CD4-positive, alpha-beta T cell treated with Interleukin-4 for 4 hours (primary cell): Measurements from ENCODE around the gene TCN2.
"Not testable (repeated sequence)": the region's sequence is repeated elsewhere in the genome, so short reads cannot be mapped to it uniquely, and the experiment has no call there.

Source experiments
- DNase-seq: peaks from one replicate; pipeline ENCODE4 v3.0.0-alpha.2; 2020

TCN2 gene

GRCh38 chr22:30649430-30650007, 42.5 kb downstream of the TCN2 start:
- DNase-seq = peak; percentile 83

GRCh38 chr22:30650508-30651116, 43.6 kb downstream of the TCN2 start:
- no peak for DNase-seq

GRCh38 chr22:30652852-30653251, 45.9 kb downstream of the TCN2 start:
- no peak for DNase-seq

GRCh38 chr22:30654361-30654760, 47.4 kb downstream of the TCN2 start:
- DNase-seq = no peak

GRCh38 chr22:30655532-30655931, 48.6 kb downstream of the TCN2 start:
- no peak for DNase-seq

GRCh38 chr22:30662040-30662439, 55.1 kb downstream of the TCN2 start:
- no peak for DNase-seq

- no peak for DNase-seq
Measured at GRCh38 chr22:30664798-30665197, 57.8 kb downstream of the TCN2 start.

- DNase-seq = no peak
Measured at GRCh38 chr22:30665266-30665665, 58.3 kb downstream of the TCN2 start.

GRCh38 chr22:30665786-30666185, 58.8 kb downstream of the TCN2 start:
- DNase-seq = no peak

- peak; percentile 8 for DNase-seq
Measured at GRCh38 chr22:30667107-30667493, 60.1 kb downstream of the TCN2 start.

- DNase-seq = peak; percentile 93
Measured at GRCh38 chr22:30667494-30668385, 60.8 kb downstream of the TCN2 start, which contains the start of gene DUSP18. Gene DUSP18 (minus strand): TSS chr22:30667875. CDS start chr22:30664003, 3,872 bp downstream.

- DNase-seq = no peak
Measured at GRCh38 chr22:30668386-30668710, 61.4 kb downstream of the TCN2 start.

- no peak for DNase-seq
Measured at GRCh38 chr22:30671071-30671470, 64.1 kb downstream of the TCN2 start.

- DNase-seq = no peak
Measured at GRCh38 chr22:30673136-30673535, 66.2 kb downstream of the TCN2 start.

GRCh38 chr22:30674482-30674881, 67.5 kb downstream of the TCN2 start:
- DNase-seq = no peak

- DNase-seq = no peak
Measured at GRCh38 chr22:30675436-30675835, 68.5 kb downstream of the TCN2 start.

GRCh38 chr22:30676565-30676964, 69.6 kb downstream of the TCN2 start:
- not testable (repeated sequence) for DNase-seq
